ENCODE data around the gene PBRM1.

DNA sequence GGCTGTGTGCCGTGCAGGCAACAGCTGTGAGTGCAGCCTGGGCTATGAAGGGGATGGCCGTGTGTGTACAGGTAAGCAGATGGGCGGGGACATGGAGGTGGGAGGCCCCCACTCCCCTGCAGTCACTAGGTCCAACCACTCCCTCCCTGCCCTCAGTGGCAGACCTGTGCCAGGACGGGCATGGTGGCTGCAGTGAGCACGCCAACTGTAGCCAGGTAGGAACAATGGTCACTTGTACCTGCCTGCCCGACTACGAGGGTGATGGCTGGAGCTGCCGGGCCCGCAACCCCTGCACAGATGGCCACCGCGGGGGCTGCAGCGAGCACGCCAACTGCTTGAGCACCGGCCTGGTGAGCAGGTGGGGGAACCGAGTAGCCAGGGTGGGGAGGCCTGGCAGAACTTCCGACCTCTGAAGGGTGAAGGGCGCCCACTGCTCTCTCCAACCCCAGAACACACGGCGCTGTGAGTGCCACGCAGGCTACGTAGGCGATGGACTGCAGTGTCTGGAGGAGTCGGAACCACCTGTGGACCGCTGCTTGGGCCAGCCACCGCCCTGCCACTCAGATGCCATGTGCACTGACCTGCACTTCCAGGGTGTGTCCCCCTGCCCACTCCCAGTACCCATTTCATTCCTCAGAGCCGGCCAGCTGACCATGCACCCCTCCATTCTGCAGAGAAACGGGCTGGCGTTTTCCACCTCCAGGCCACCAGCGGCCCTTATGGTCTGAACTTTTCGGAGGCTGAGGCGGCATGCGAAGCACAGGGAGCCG is 163.6 kb downstream of the PBRM1 start:
- TF ChIP-seq, protein P1, sequence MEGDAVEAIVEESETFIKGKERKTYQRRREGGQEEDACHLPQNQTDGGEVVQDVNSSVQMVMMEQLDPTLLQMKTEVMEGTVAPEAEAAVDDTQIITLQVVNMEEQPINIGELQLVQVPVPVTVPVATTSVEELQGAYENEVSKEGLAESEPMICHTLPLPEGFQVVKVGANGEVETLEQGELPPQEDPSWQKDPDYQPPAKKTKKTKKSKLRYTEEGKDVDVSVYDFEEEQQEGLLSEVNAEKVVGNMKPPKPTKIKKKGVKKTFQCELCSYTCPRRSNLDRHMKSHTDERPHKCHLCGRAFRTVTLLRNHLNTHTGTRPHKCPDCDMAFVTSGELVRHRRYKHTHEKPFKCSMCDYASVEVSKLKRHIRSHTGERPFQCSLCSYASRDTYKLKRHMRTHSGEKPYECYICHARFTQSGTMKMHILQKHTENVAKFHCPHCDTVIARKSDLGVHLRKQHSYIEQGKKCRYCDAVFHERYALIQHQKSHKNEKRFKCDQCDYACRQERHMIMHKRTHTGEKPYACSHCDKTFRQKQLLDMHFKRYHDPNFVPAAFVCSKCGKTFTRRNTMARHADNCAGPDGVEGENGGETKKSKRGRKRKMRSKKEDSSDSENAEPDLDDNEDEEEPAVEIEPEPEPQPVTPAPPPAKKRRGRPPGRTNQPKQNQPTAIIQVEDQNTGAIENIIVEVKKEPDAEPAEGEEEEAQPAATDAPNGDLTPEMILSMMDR (IDR thresholded peaks at IDR 0.05), result no peak
- TF ChIP-seq POLR2A (IDR thresholded peaks at IDR 0.05), result no peak
- no peak for TF ChIP-seq POLR2AphosphoS5 (IDR thresholded peaks at IDR 0.05)
- no peak for TF ChIP-seq EP300 (IDR thresholded peaks at IDR 0.05)

All from suprapubic skin (tissue), 4 donors.